Upper lobe of right lung (tissue), 1 donor: ENCODE results near the gene PLCB2. TPM values are rescaled to one million over a fixed set of nuclear protein-coding genes. Genes with fewer than 3 reads are reported as not detected.

ENCODE experiments used
- ATAC-seq: fragments of 200-7000 bp; cut with Tn5 transposase; one replicate; pipeline ENCODE4 v1.9.1; 2020; ENCODE audit warnings: mild to moderate bottlenecking, moderate library complexity
- DNase-seq: peaks from one replicate; pipeline ENCODE4 v3.0.0-alpha.2; 2020
- H3K27ac ChIP-seq: fragments of 200-600 bp; one replicate; pipeline ENCODE4 v1.8.0; 2022
- H3K27me3 ChIP-seq: fragments of 200-600 bp; one replicate; pipeline ENCODE4 v1.8.0; 2022; ENCODE audit warnings: mild to moderate bottlenecking
- H3K36me3 ChIP-seq: fragments of 200-600 bp; one replicate; pipeline ENCODE4 v1.8.0; 2022
- H3K4me1 ChIP-seq: fragments of 200-600 bp; one replicate; pipeline ENCODE4 v1.8.0; 2022
- H3K4me3 ChIP-seq: fragments of 200-600 bp; one replicate; pipeline ENCODE4 v1.8.0; 2022; ENCODE audit warnings: mild to moderate bottlenecking
- H3K9me3 ChIP-seq: fragments of 200-600 bp; one replicate; pipeline ENCODE4 v1.8.0; 2022
- CTCF ChIP-seq: fragments of 200-600 bp; IDR thresholded peaks from one replicate; pipeline ENCODE4 v1.8.0; 2022; ENCODE audit warnings: antibody characterized with exemption
- intact Hi-C: fragments of 100-400 bp; cut with DNase I; formaldehyde crosslinking; loops from one replicate; pipeline ENCODE4 v1.11.0; 2022
- total RNA-seq: library from RNA; stranded (reverse); fragmentation: NEBNext Ultra II Directional; extraction: Animal tissue kit (Norgen Biotek cat#: 25700); gene quantifications from one replicate; pipeline ENCODE4 v1.2.1, GENCODE V29; 2021
- donor health status: DM: no; HTN: yes; CAD: no; lungs with severe emphysema.

The PLCB2 gene
- total RNA-seq, 1 donor from 2014 or later, result 61.2 TPM

- no peak for ATAC-seq
- no peaks in the 10 kb centered on the region for H3K9me3 ChIP-seq
- H3K36me3 ChIP-seq, result no peaks in the 10 kb centered on the region
- H3K4me3 ChIP-seq, result no peak overlapping the region
- intact Hi-C loops, result no loop called here
- peaks cover 27% of the 10 kb centered on the region for H3K4me1 ChIP-seq
- H3K27ac ChIP-seq, result no peak overlapping the region
- peak; percentile 44 for DNase-seq
- no peaks in the 10 kb centered on the region for H3K27me3 ChIP-seq
- no peak for TF ChIP-seq CTCF
These were observed 38.3 kb upstream of the PLCB2 start for GRCh38 chr15:40345867-40346578.

- Histone ChIP-seq H3K27ac (no peak overlapping the region), H3K4me3 (no peak overlapping the region), H3K9me3 (no peaks in the 10 kb centered on the region), H3K36me3 (no peaks in the 10 kb centered on the region), H3K4me1 (peaks cover 32% of the 10 kb centered on the region), H3K27me3 (no peaks in the 10 kb centered on the region)
- no peak for TF ChIP-seq CTCF
- DNase-seq (no peak), ATAC-seq (no peak)
- intact Hi-C loops, result no loop called here
These were observed 37.6 kb upstream of the PLCB2 start for GRCh38 chr15:40345225-40345866.

- Histone ChIP-seq H3K4me1 (peaks cover 38% of the 10 kb centered on the region), H3K4me3 (no peak overlapping the region), H3K36me3 (no peaks in the 10 kb centered on the region), H3K9me3 (no peaks in the 10 kb centered on the region), H3K27me3 (no peaks in the 10 kb centered on the region), H3K27ac (no peak overlapping the region)
- TF ChIP-seq CTCF, result peak; percentile 82
- peak; percentile 80 for DNase-seq
- ATAC-seq, result peak; percentile 60
- intact Hi-C loops, result no loop called here
These were observed 36.9 kb upstream of the PLCB2 start for GRCh38 chr15:40344631-40345120.

GRCh38 chr15:40344217-40344616 is 36.5 kb upstream of the PLCB2 start:
- no peaks in the 10 kb centered on the region for H3K9me3 ChIP-seq
- no peak overlapping the region for H3K4me3 ChIP-seq
- H3K27ac ChIP-seq, result no peak overlapping the region
- no peak for ATAC-seq
- intact Hi-C loops, result no loop called here
- H3K4me1 ChIP-seq, result peaks cover 43% of the 10 kb centered on the region
- peak; percentile 36 for DNase-seq
- H3K27me3 ChIP-seq, result no peaks in the 10 kb centered on the region
- no peak for TF ChIP-seq CTCF
- H3K36me3 ChIP-seq, result no peaks in the 10 kb centered on the region

- DNase-seq (no peak), ATAC-seq (no peak)
- H3K27me3 ChIP-seq, result no peaks in the 10 kb centered on the region
- peaks cover 50% of the 10 kb centered on the region for H3K4me1 ChIP-seq
- intact Hi-C loops, result no loop called here
- no peak overlapping the region for H3K4me3 ChIP-seq
- H3K36me3 ChIP-seq, result no peaks in the 10 kb centered on the region
- TF ChIP-seq CTCF, result no peak
- H3K9me3 ChIP-seq, result no peaks in the 10 kb centered on the region
- H3K27ac ChIP-seq, result peak overlapping the region; percentile 24
These were observed 35.8 kb upstream of the PLCB2 start for GRCh38 chr15:40343512-40343911.
